NCI-H146 treated with DMSO at 0.1 percent for 48 hours (cell line): ENCODE data around the gene LOXL4.
"Not testable (repeated sequence)": the region's sequence is repeated elsewhere in the genome, so short reads cannot be mapped to it uniquely, and the experiment has no call there.

Experiments used
- DNase-seq: peaks from one replicate; lab custom pipeline; 2025; ENCODE audit not compliant: unreplicated experiment; lab: John Stamatoyannopoulos, UW

Gene LOXL4

GRCh38 chr10:98248018-98248417 lies 20.0 kb downstream of the LOXL4 start:
- no peak for DNase-seq

GRCh38 chr10:98246911-98247805 lies 20.8 kb downstream of the LOXL4 start:
- DNase-seq = no peak

GRCh38 chr10:98244586-98244985 lies 23.4 kb downstream of the LOXL4 start:
- DNase-seq = no peak

GRCh38 chr10:98244141-98244540 lies 23.9 kb downstream of the LOXL4 start:
- DNase-seq = no peak

GRCh38 chr10:98242823-98243222 lies 25.2 kb downstream of the LOXL4 start:
- DNase-seq = peak; percentile 3

GRCh38 chr10:98240524-98240923 lies 27.5 kb downstream of the LOXL4 start:
- no peak for DNase-seq

GRCh38 chr10:98238391-98238790 lies 29.6 kb downstream of the LOXL4 start:
- no peak for DNase-seq

- DNase-seq = no peak
Measured at GRCh38 chr10:98236862-98237261, 31.1 kb downstream of the LOXL4 start.

GRCh38 chr10:98235846-98236245 lies 32.1 kb downstream of the LOXL4 start:
- no peak for DNase-seq

- no peak for DNase-seq
Measured at GRCh38 chr10:98231417-98231816, 36.6 kb downstream of the LOXL4 start.

GRCh38 chr10:98228266-98228665 lies 39.7 kb downstream of the LOXL4 start:
- not testable (repeated sequence) for DNase-seq

GRCh38 chr10:98227713-98228112 lies 40.3 kb downstream of the LOXL4 start:
- not testable (repeated sequence) for DNase-seq

GRCh38 chr10:98226508-98227144 lies 41.4 kb downstream of the LOXL4 start:
- DNase-seq = no peak

GRCh38 chr10:98224996-98225395 lies 43.0 kb downstream of the LOXL4 start:
- no peak for DNase-seq

GRCh38 chr10:98224509-98224908 lies 43.5 kb downstream of the LOXL4 start:
- DNase-seq = no peak

GRCh38 chr10:98223874-98224273 lies 44.1 kb downstream of the LOXL4 start:
- no peak for DNase-seq

- DNase-seq = no peak
Measured at GRCh38 chr10:98217801-98218200, 50.2 kb downstream of the LOXL4 start.

GRCh38 chr10:98215373-98215772 lies 52.6 kb downstream of the LOXL4 start:
- no peak for DNase-seq

- no peak for DNase-seq
Measured at GRCh38 chr10:98213740-98214139, 54.3 kb downstream of the LOXL4 start.

- DNase-seq = no peak
Measured at GRCh38 chr10:98212196-98212595, 55.8 kb downstream of the LOXL4 start.

GRCh38 chr10:98209441-98209840 lies 58.6 kb downstream of the LOXL4 start:
- no peak for DNase-seq

- no peak for DNase-seq
Measured at GRCh38 chr10:98208925-98209324, 59.1 kb downstream of the LOXL4 start.
